GM20431 (cell line): Measurements from ENCODE around the gene EVI2B.
"Not testable (repeated sequence)": the region's sequence is repeated elsewhere in the genome, so short reads cannot be mapped to it uniquely, and the experiment has no call there.

Experiments used
- in situ Hi-C: fragments of 300-500 bp; cut with MseI, MboI; formaldehyde crosslinking; loops from one replicate; pipeline ENCODE4 v1.15.0; 2020; ENCODE audit warnings: low sequenced_read_pairs; ENCODE audit not compliant: unreplicated experiment

Gene EVI2B

GRCh38 chr17:31310886-31311285 lies 3.0 kb downstream of the EVI2B start:
- in situ Hi-C loops = no loop called here

- in situ Hi-C loops = no loop called here
Observed at GRCh38 chr17:31310260-31310659, 3.6 kb downstream of the EVI2B start.

- in situ Hi-C loops = no loop called here
Observed at GRCh38 chr17:31309556-31309955, 4.3 kb downstream of the EVI2B start.

- in situ Hi-C loops = no loop called here
Observed at GRCh38 chr17:31308372-31309334, 5.2 kb downstream of the EVI2B start.

GRCh38 chr17:31307640-31308039 lies 6.2 kb downstream of the EVI2B start:
- in situ Hi-C loops = no loop called here

- in situ Hi-C loops = no loop called here
Observed at GRCh38 chr17:31299624-31300023, 14.2 kb downstream of the EVI2B start.

GRCh38 chr17:31297090-31297489 lies 16.8 kb downstream of the EVI2B start, which contains the start of gene OMG:
Gene OMG, minus strand, starts transcription at chr17:31297239. Its CDS starts 908 bp downstream, at chr17:31296331.
- in situ Hi-C loops = no loop called here

- in situ Hi-C loops = no loop called here
Observed at GRCh38 chr17:31296142-31296541, 17.7 kb downstream of the EVI2B start.

- in situ Hi-C loops = no loop called here
Observed at GRCh38 chr17:31295489-31295871, 18.4 kb downstream of the EVI2B start.

GRCh38 chr17:31294820-31295488 lies 18.9 kb downstream of the EVI2B start:
- in situ Hi-C loops = no loop called here

- in situ Hi-C loops = no loop called here
Observed at GRCh38 chr17:31294231-31294630, 19.6 kb downstream of the EVI2B start.

- in situ Hi-C loops = no loop called here
Observed at GRCh38 chr17:31293581-31293980, 20.3 kb downstream of the EVI2B start.

- in situ Hi-C loops = no loop called here
Observed at GRCh38 chr17:31291820-31292219, 22.0 kb downstream of the EVI2B start.

GRCh38 chr17:31289790-31290189 lies 24.1 kb downstream of the EVI2B start:
- in situ Hi-C loops = no loop called here

- in situ Hi-C loops = not testable (repeated sequence)
Observed at GRCh38 chr17:31287932-31288331, 25.9 kb downstream of the EVI2B start.

GRCh38 chr17:31286587-31286986 lies 27.3 kb downstream of the EVI2B start:
- in situ Hi-C loops = no loop called here

GRCh38 chr17:31283841-31284240 lies 30.0 kb downstream of the EVI2B start:
- in situ Hi-C loops = no loop called here

GRCh38 chr17:31281061-31281460 lies 32.8 kb downstream of the EVI2B start:
- in situ Hi-C loops = no loop called here

- in situ Hi-C loops = no loop called here
Observed at GRCh38 chr17:31279401-31279800, 34.5 kb downstream of the EVI2B start.

- in situ Hi-C loops = no loop called here
Observed at GRCh38 chr17:31275116-31275515, 38.7 kb downstream of the EVI2B start.

GRCh38 chr17:31274252-31274651 lies 39.6 kb downstream of the EVI2B start:
- in situ Hi-C loops = no loop called here
